H1 (cell line): ENCODE measurements around the gene IL26. TPM values are rescaled to one million over a fixed set of nuclear protein-coding genes. Genes with fewer than 3 reads are reported as not detected.

Experiments
- CTCF ChIA-PET: fragments of 300-600 bp; sonication (Branson Sonifier 250); formaldehyde crosslinking; loops from one replicate; lab custom pipeline; 2021; ENCODE audit not compliant: partially characterized antibody; lab: Charles Lee
- POLR2A ChIA-PET: fragments of 300-600 bp; sonication (Branson Sonifier 250); formaldehyde crosslinking; loops from one replicate; lab custom pipeline; 2021; ENCODE audit warnings: inconsistent platforms; ENCODE audit not compliant: partially characterized antibody; lab: Charles Lee
- DNase-seq, 2 experiments: peaks; one replicate each; pipeline versions ENCODE4 v3.0.0 to v3.0.0-alpha.2; 2010 to 2022; ENCODE audit warnings: low spot score in 2 of 2, low read depth in 1 of 2, mixed read lengths in 1 of 2
- FAIRE-seq: peaks from 2 replicates; lab custom pipeline; 2011; peaks lifted over from hg19 to GRCh38; lab: Jason Lieb, UNC
- H2AFZ ChIP-seq: 2 replicates; pipeline ENCODE4 v1.8.1; 2012; ENCODE audit warnings: low read length, inconsistent platforms
- H2AK5ac ChIP-seq: 2 replicates; pipeline ENCODE4 v1.6.1; 2013; ENCODE audit warnings: low read depth, low read length
- H2BK120ac ChIP-seq: replicated peaks from 2 replicates; pipeline ENCODE3; 2013; ENCODE audit warnings: low read depth, low read length, inconsistent platforms
- H2BK12ac ChIP-seq: 2 replicates; pipeline ENCODE4 v1.6.1; 2013; ENCODE audit warnings: low read depth, low read length
- H2BK15ac ChIP-seq: 2 replicates; pipeline ENCODE4 v1.6.1; 2013; ENCODE audit warnings: low read length
- H2BK20ac ChIP-seq: 2 replicates; pipeline ENCODE4 v1.6.1; 2013; ENCODE audit warnings: low read length
- H2BK5ac ChIP-seq: 2 replicates; pipeline ENCODE4 v1.6.1; 2013; ENCODE audit warnings: low read depth, low read length
- H3K14ac ChIP-seq: 2 replicates; pipeline ENCODE4 v1.6.1; 2013; ENCODE audit warnings: inconsistent platforms; ENCODE audit not compliant: insufficient read length
- H3K18ac ChIP-seq: 2 replicates; pipeline ENCODE4 v1.6.1; 2013; ENCODE audit warnings: low read length; ENCODE audit errors: extremely low read depth
- H3K23ac ChIP-seq: 2 replicates; pipeline ENCODE4 v1.6.1; 2013; ENCODE audit warnings: inconsistent platforms; ENCODE audit not compliant: insufficient read length
- H3K23me2 ChIP-seq: 2 replicates; pipeline ENCODE4 v1.6.1; 2013; ENCODE audit warnings: low read depth, low read length
- H3K27ac ChIP-seq: 2 replicates; pipeline ENCODE4 v1.6.1; 2011; ENCODE audit warnings: low read depth, low read length, inconsistent platforms
- H3K27me3 ChIP-seq, 4 experiments: replicated peaks in 1 of 4; 1 replicate in 1 of 4; 2 replicates in 3 of 4; pipeline versions ENCODE4 v1.6.1 to v1.8.1; 2011 to 2013; ENCODE audit warnings: low read length in 3 of 4, mild to moderate bottlenecking in 3 of 4, inconsistent platforms in 2 of 4, mixed read lengths in 2 of 4, moderate library complexity in 1 of 4; ENCODE audit not compliant: control insufficient read depth in 3 of 4, insufficient read depth in 3 of 4; ENCODE audit errors: extremely low read depth in 1 of 4
- H3K36me3 ChIP-seq, 4 experiments: 2 replicates each; pipeline versions ENCODE4 v1.6.1 to v1.8.1; 2011 to 2013; ENCODE audit warnings: mild to moderate bottlenecking in 4 of 4, low read length in 3 of 4, moderate library complexity in 2 of 4, control low read depth in 1 of 4, inconsistent platforms in 1 of 4; ENCODE audit not compliant: insufficient read depth in 4 of 4, control insufficient read depth in 2 of 4
- H3K4ac ChIP-seq: replicated peaks from 2 replicates; pipeline ENCODE3; 2013; ENCODE audit warnings: low read length, low read depth, mixed read lengths, inconsistent platforms; ENCODE audit not compliant: insufficient read length
- H3K4me1 ChIP-seq, 4 experiments: replicated peaks in 1 of 4; 1 replicate in 1 of 4; 2 replicates in 3 of 4; pipeline versions ENCODE4 v1.6.1 to v1.8.1; 2011 to 2013; ENCODE audit warnings: low read length in 3 of 4, inconsistent platforms in 2 of 4, mixed read lengths in 1 of 4; ENCODE audit not compliant: insufficient read depth in 4 of 4, control insufficient read depth in 3 of 4
- H3K4me2 ChIP-seq, 2 experiments: 2 replicates each; pipeline versions ENCODE4 v1.6.1 to v1.8.1; 2011 to 2013; ENCODE audit warnings: low read depth in 2 of 2, low read length in 2 of 2, control low read depth in 1 of 2, inconsistent platforms in 1 of 2, mild to moderate bottlenecking in 1 of 2; ENCODE audit not compliant: insufficient read depth in 1 of 2
- H3K4me3 ChIP-seq, 4 experiments: fragments of 200-600, 300-600 bp in 1 of 4; sonication (generic), shearing (Covaris generic), sonication (Bioruptor Twin) in 1 of 4; 2 replicates each; pipeline versions ENCODE4 v1.5.1 to v1.8.1; 2011 to 2016; ENCODE audit warnings: low read length in 4 of 4, low read depth in 3 of 4, control low read depth in 2 of 4, inconsistent platforms in 2 of 4, mild to moderate bottlenecking in 2 of 4, mixed read lengths in 1 of 4, moderate library complexity in 1 of 4; ENCODE audit not compliant: insufficient read depth in 2 of 4; ENCODE audit errors: extremely low read depth in 1 of 4
- H3K56ac ChIP-seq: replicated peaks from 2 replicates; pipeline ENCODE3; 2013; ENCODE audit warnings: low read depth, mild to moderate bottlenecking, mixed read lengths, low read length, inconsistent platforms; ENCODE audit not compliant: insufficient read length
- H3K79me1 ChIP-seq: 2 replicates; pipeline ENCODE4 v1.6.1; 2013; ENCODE audit warnings: low read depth, low read length, control low read depth
- H3K79me2 ChIP-seq, 2 experiments: 2 replicates each; pipeline versions ENCODE4 v1.6.1 to v1.8.1; 2012 to 2013; ENCODE audit warnings: low read length in 2 of 2, mild to moderate bottlenecking in 2 of 2, inconsistent platforms in 1 of 2; ENCODE audit not compliant: insufficient read depth in 2 of 2, control insufficient read depth in 1 of 2
- H3K9ac ChIP-seq, 4 experiments: replicated peaks in 1 of 4; 1 replicate in 1 of 4; 2 replicates in 3 of 4; pipeline versions ENCODE4 v1.6.1 to v1.8.1; 2011 to 2013; ENCODE audit warnings: low read depth in 3 of 4, low read length in 3 of 4, control low read depth in 2 of 4, mild to moderate bottlenecking in 2 of 4, moderate library complexity in 2 of 4, inconsistent platforms in 1 of 4; ENCODE audit errors: extremely low read depth in 1 of 4
- H3K9me3 ChIP-seq, 2 experiments: 2 replicates each; pipeline versions ENCODE4 v1.6.1 to v1.8.1; 2012 to 2013; ENCODE audit warnings: mild to moderate bottlenecking in 2 of 2, moderate library complexity in 2 of 2, control low read depth in 1 of 2, inconsistent platforms in 1 of 2, low read depth in 1 of 2, low read length in 1 of 2, mixed read lengths in 1 of 2; ENCODE audit not compliant: insufficient read depth in 2 of 2
- H4K20me1 ChIP-seq, 2 experiments: replicated peaks in 1 of 2; 2 replicates each; pipeline versions ENCODE3 to v1.8.1; 2011 to 2013; ENCODE audit warnings: inconsistent platforms in 2 of 2, low read length in 2 of 2, mild to moderate bottlenecking in 1 of 2; ENCODE audit not compliant: insufficient read depth in 2 of 2, control insufficient read depth in 1 of 2
- H4K5ac ChIP-seq: 2 replicates; pipeline ENCODE4 v1.6.1; 2013; ENCODE audit warnings: low read length, low read depth, mixed read lengths, inconsistent platforms; ENCODE audit not compliant: insufficient read length
- H4K8ac ChIP-seq: 2 replicates; pipeline ENCODE4 v1.8.0; 2013; ENCODE audit warnings: mild to moderate bottlenecking, moderate library complexity, low read length, inconsistent platforms; ENCODE audit not compliant: insufficient read depth; ENCODE audit errors: extremely low read depth
- H4K91ac ChIP-seq: replicated peaks from 2 replicates; pipeline ENCODE3; 2013; ENCODE audit warnings: low read length, mixed read lengths, inconsistent platforms; ENCODE audit not compliant: insufficient read length
- NANOG ChIP-seq: IDR thresholded peaks from 2 replicates; pipeline ENCODE4 v1.6.1; 2011; ENCODE audit warnings: low read length, low read depth, mild to moderate bottlenecking, inconsistent platforms; ENCODE audit not compliant: insufficient read depth, poor library complexity, severe bottlenecking
- SUZ12 ChIP-seq: fragments of 200-600 bp; sonication (generic); IDR thresholded peaks from 2 replicates; pipeline ENCODE4 v1.6.1; 2012; ENCODE audit warnings: mild to moderate bottlenecking, inconsistent platforms, low read length, moderate library complexity, mixed read lengths
- WGBS, 2 experiments: shearing (Covaris generic) in 1 of 2; methylation state at CpG; one replicate each; pipeline versions ENCODE4 v1.1.6 to v1.1.7; 2013 to 2015; ENCODE audit warnings: low lambda C conversion rate in 2 of 2, mixed read lengths in 2 of 2, inconsistent platforms in 1 of 2, low coverage in 1 of 2, missing lambda C conversion rate in 1 of 2; ENCODE audit not compliant: insufficient replicate concordance in 2 of 2, insufficient coverage in 1 of 2, insufficient read length in 1 of 2; ENCODE audit errors: extremely low coverage in 1 of 2, missing lambda C conversion rate in 1 of 2; 5-methylcytosine and 5-hydroxymethylcytosine counted together
- polyA plus RNA-seq, 7 experiments: library from polyadenylated mRNA; depleted of rRNA in 3 of 7; stranded (reverse) in 5 of 7; unstranded in 2 of 7; fragments of >200 nt in 5 of 7; fragments of 200-250 nt in 2 of 7; gene quantifications; 1 replicate in 5 of 7; 2 replicates in 1 of 7; 4 replicates in 1 of 7; pipeline versions ENCODE4 v1.2.1 to v1.2.3, GENCODE V29; 2011 to 2013; ENCODE audit warnings: missing spikeins in 2 of 7, mixed read lengths in 2 of 7
- total RNA-seq: library from RNA; stranded (reverse); fragmentation: NEBNext Ultra II Directional; extraction: Animal tissue kit (Norgen Biotek cat#: 25700); gene quantifications from 2 replicates; pipeline ENCODE4 v1.2.1, GENCODE V29; 2021

The IL26 gene
- total and polyA plus RNA-seq, 2 of the 8 experiments (the other 6 are each of a cell fraction or from before 2014, with no cell fraction given): not detected

DNA sequence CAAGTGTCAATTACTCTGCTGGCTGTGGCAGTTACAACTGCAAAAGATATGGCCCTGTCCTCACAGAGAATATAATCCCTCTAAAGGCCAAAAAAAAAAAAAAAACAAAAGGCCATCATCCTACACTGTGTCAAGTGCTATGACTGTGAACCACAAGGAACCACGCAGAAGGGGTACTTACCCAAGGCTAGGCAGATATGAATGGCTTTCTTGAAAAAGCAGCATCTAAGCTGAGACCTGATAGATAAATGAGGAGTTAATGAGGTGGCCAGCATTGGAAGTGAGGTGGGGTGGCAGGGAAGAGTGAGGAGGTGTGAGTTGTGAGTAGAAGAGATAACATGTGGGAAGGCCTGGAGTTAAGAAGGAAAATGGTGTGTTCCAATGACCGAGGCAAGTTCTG lies 44.2 kb upstream of the IL26 start:
- Histone ChIP-seq H3K4ac (no peak overlapping the region), H2AK5ac (no peak overlapping the region), H3K79me1 (no peaks in the 10 kb centered on the region), H2AFZ (no peak overlapping the region), H4K8ac (no peak overlapping the region), H3K18ac (no peak overlapping the region), H2BK12ac (no peak overlapping the region), H3K4me2 (no peak overlapping the region), H3K9ac (no peak overlapping the region), H3K23me2 (no peaks in the 10 kb centered on the region), H3K27ac (no peak overlapping the region), H4K5ac (no peak overlapping the region), H2BK5ac (no peak overlapping the region), H2BK20ac (no peak overlapping the region), H3K27me3 (no peaks in the 10 kb centered on the region), H2BK120ac (no peak overlapping the region), H2BK15ac (no peak overlapping the region), H3K9me3 (no peaks in the 10 kb centered on the region), H3K56ac (no peak overlapping the region), H3K79me2 (no peaks in the 10 kb centered on the region), H3K14ac (no peak overlapping the region), H3K4me3 (no peak overlapping the region), H3K4me1 (no peaks in the 10 kb centered on the region), H3K36me3 (no peaks in the 10 kb centered on the region), H4K91ac (no peak overlapping the region), H4K20me1 (no peaks in the 10 kb centered on the region), H3K23ac (no peak overlapping the region)
- TF ChIP-seq SUZ12 (no peak), NANOG (no peak)
- DNase-seq: no peak
- no peak for FAIRE-seq
- CTCF ChIA-PET: interaction anchor here (0.8 kb wide), 1 partner anchor 47 kb away, joined by 3 read pairs; no protein-coding TSS in a partner anchor
- POLR2A ChIA-PET: no interaction called here
- WGBS, 2 experiments: 96% methylated on average over 2 of the region's 2 CpGs; no CpG with 5 or more reads in 1 of the 2 experiments
